Measurements from ENCODE around the gene KRTAP10-4.
"Not testable (repeated sequence)": the region's sequence is repeated elsewhere in the genome, so short reads cannot be mapped to it uniquely, and the experiment has no call there.

KRTAP10-4 gene

GRCh38 chr21:44600118-44600978, 26.8 kb downstream of the KRTAP10-4 start, which contains the start of gene KRTAP10-7:
KRTAP10-7 (plus strand) TSS chr21:44600597; CDS start chr21:44600622, 25 bp downstream.
- not testable (repeated sequence) for DNase-seq

- not testable (repeated sequence) for DNase-seq
These were observed 27.6 kb downstream of the KRTAP10-4 start for GRCh38 chr21:44601091-44601490.

GRCh38 chr21:44601596-44602462, 28.3 kb downstream of the KRTAP10-4 start:
- DNase-seq, result no peak

- DNase-seq, result no peak
These were observed 28.9 kb downstream of the KRTAP10-4 start for GRCh38 chr21:44602463-44602850.

GRCh38 chr21:44603109-44603875, 29.8 kb downstream of the KRTAP10-4 start:
- DNase-seq, result no peak

- DNase-seq, result no peak
These were observed 30.4 kb downstream of the KRTAP10-4 start for GRCh38 chr21:44603911-44604310.

- DNase-seq, result no peak
These were observed 33.0 kb downstream of the KRTAP10-4 start for GRCh38 chr21:44606495-44606894.

- no peak for DNase-seq
These were observed 35.7 kb downstream of the KRTAP10-4 start for GRCh38 chr21:44609193-44609592.

- DNase-seq, result not testable (repeated sequence)
These were observed 36.8 kb downstream of the KRTAP10-4 start for GRCh38 chr21:44610157-44610843.

- no peak for DNase-seq
These were observed 38.0 kb downstream of the KRTAP10-4 start for GRCh38 chr21:44611551-44611950.

- DNase-seq, result no peak
These were observed 38.5 kb downstream of the KRTAP10-4 start, which contains the start of gene KRTAP10-8 for GRCh38 chr21:44612029-44612486. KRTAP10-8 (plus strand) TSS chr21:44612079; CDS start chr21:44612101, 22 bp downstream.

- no peak for DNase-seq
These were observed 39.2 kb downstream of the KRTAP10-4 start for GRCh38 chr21:44612669-44613229.

- DNase-seq, result no peak
These were observed 40.0 kb downstream of the KRTAP10-4 start for GRCh38 chr21:44613386-44614155.

GRCh38 chr21:44614161-44614631, 40.7 kb downstream of the KRTAP10-4 start:
- DNase-seq, result no peak

GRCh38 chr21:44614961-44615391, 41.4 kb downstream of the KRTAP10-4 start:
- no peak for DNase-seq

GRCh38 chr21:44615466-44615865, 41.9 kb downstream of the KRTAP10-4 start:
- DNase-seq, result no peak

GRCh38 chr21:44615911-44616590, 42.5 kb downstream of the KRTAP10-4 start:
- DNase-seq, result no peak

GRCh38 chr21:44616591-44616926, 43.0 kb downstream of the KRTAP10-4 start:
- no peak for DNase-seq

GRCh38 chr21:44617071-44617501, 43.6 kb downstream of the KRTAP10-4 start:
- DNase-seq, result no peak

- DNase-seq, result no peak
These were observed 45.0 kb downstream of the KRTAP10-4 start for GRCh38 chr21:44618504-44618903.
